Measurements from ENCODE around the gene RALGAPA2. TPM values are rescaled to one million over a fixed set of nuclear protein-coding genes. Genes with fewer than 3 reads are reported as not detected.
A peak's percentile ranks its signal among the peaks of the same experiment; 100 is the strongest.

The RALGAPA2 gene
- total RNA-seq, 2 experiments from 2014 or later, result 21.2 to 21.9 TPM

GRCh38 chr20:20733943-20734342, 21.5 kb upstream of the RALGAPA2 start:
- ChIA-PET CTCF (no interaction called here), POLR2A (no interaction called here)
- H3K36me3 ChIP-seq (ENCODE audit: insufficient read depth, low read length), result no peaks in the 10 kb centered on the region
- H3K27ac ChIP-seq (ENCODE audit: low read depth in 1 of 2, low read length in 2 of 2), result no peak overlapping the region
- Mint-ChIP-seq H3K9me3 (no peaks in the 10 kb centered on the region), H3K27me3 (peaks cover 3% of the 10 kb centered on the region), H3K4me3 (no peak overlapping the region), H3K4me1 (ENCODE audit: low read depth) (peaks cover 18% of the 10 kb centered on the region), H3K36me3 (ENCODE audit: low read depth) (no peaks in the 10 kb centered on the region), H3K27ac (peak overlapping the region; percentile 7)
- H3K9me3 ChIP-seq (ENCODE audit: control insufficient read depth in 1 of 2, insufficient read depth in 1 of 2, low read length in 2 of 2), result no peaks in the 10 kb centered on the region
- intact Hi-C loops (cut with DNase I, micrococcal nuclease), result no loop called here
- DNase-seq (peak in 2 of 14 experiments; percentile 22 to 26), ATAC-seq (ENCODE audit: poor library complexity) (no peak)
- H3K4me1 ChIP-seq (ENCODE audit: insufficient read depth, low read length), result peaks cover 4% of the 10 kb centered on the region
- H3K4me3 ChIP-seq (ENCODE audit: low read length), result no peak overlapping the region
- peaks cover 0 to 6% of the 10 kb centered on the region in 2 experiments for H3K27me3 ChIP-seq (ENCODE audit: control insufficient read depth in 1 of 2, insufficient read depth in 2 of 2, low read length in 2 of 2)
- no peak for TF ChIP-seq CTCF (IDR thresholded peaks at IDR 0.05)

GRCh38 chr20:20732641-20733040, 20.2 kb upstream of the RALGAPA2 start:
- H3K27ac Mint-ChIP-seq, result no peak overlapping the region
- ATAC-seq (ENCODE audit: poor library complexity), result no peak
- intact Hi-C loops (cut with DNase I, micrococcal nuclease), result no loop called here
- CTCF ChIA-PET, result no interaction called here
- peaks cover 3% of the 10 kb centered on the region for H3K27me3 Mint-ChIP-seq
- H3K9me3 Mint-ChIP-seq, result no peaks in the 10 kb centered on the region
- no peak for DNase-seq
- H3K4me1 Mint-ChIP-seq (ENCODE audit: low read depth), result peaks cover 18% of the 10 kb centered on the region
- H3K4me1 ChIP-seq (ENCODE audit: insufficient read depth, low read length), result peaks cover 4% of the 10 kb centered on the region
- TF ChIP-seq CTCF (IDR thresholded peaks at IDR 0.05), result no peak
- H3K9me3 ChIP-seq (ENCODE audit: control insufficient read depth in 1 of 2, insufficient read depth in 1 of 2, low read length in 2 of 2), result no peaks in the 10 kb centered on the region
- no peaks in the 10 kb centered on the region for H3K36me3 ChIP-seq (ENCODE audit: insufficient read depth, low read length)
- H3K27ac ChIP-seq (ENCODE audit: low read depth in 1 of 2, low read length in 2 of 2), result no peak overlapping the region
- H3K4me3 ChIP-seq (ENCODE audit: low read length), result no peak overlapping the region
- POLR2A ChIA-PET, result interaction anchor here (0.7 kb wide), 1 partner anchor 9 kb away, joined by 3 read pairs; no protein-coding TSS in a partner anchor
- no peaks in the 10 kb centered on the region for H3K36me3 Mint-ChIP-seq (ENCODE audit: low read depth)
- H3K27me3 ChIP-seq (ENCODE audit: control insufficient read depth in 1 of 2, insufficient read depth in 2 of 2, low read length in 2 of 2), result peaks cover 0 to 6% of the 10 kb centered on the region in 2 experiments
- no peak overlapping the region for H3K4me3 Mint-ChIP-seq

DNA sequence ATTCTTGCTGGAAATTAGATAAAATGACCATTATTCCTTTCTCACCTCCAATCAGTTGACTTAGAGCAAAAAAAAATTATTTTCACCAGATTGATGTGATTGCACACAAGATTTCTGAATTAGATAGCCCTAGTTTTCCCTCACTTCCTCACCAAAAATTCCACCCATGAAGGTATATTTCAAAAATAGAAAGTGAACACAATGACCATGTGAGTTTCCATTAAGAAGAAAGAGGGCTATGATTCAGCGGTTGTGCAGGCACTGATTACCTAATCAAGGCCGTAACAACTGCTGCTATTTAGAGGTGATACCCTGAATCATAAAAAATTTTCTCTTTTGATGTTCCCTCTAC, 19.5 kb upstream of the RALGAPA2 start:
- Histone ChIP-seq H3K27ac (ENCODE audit: low read depth in 1 of 2, low read length in 2 of 2) (no peak overlapping the region), H3K4me1 (ENCODE audit: insufficient read depth, low read length) (peaks cover 4% of the 10 kb centered on the region), H3K36me3 (ENCODE audit: insufficient read depth, low read length) (no peaks in the 10 kb centered on the region), H3K4me3 (ENCODE audit: low read length) (no peak overlapping the region), H3K27me3 (ENCODE audit: control insufficient read depth in 1 of 2, insufficient read depth in 2 of 2, low read length in 2 of 2) (peaks cover 0 to 6% of the 10 kb centered on the region in 2 experiments), H3K9me3 (ENCODE audit: control insufficient read depth in 1 of 2, insufficient read depth in 1 of 2, low read length in 2 of 2) (no peaks in the 10 kb centered on the region)
- Mint-ChIP-seq H3K27me3 (peaks cover 3% of the 10 kb centered on the region), H3K27ac (no peak overlapping the region), H3K4me3 (no peak overlapping the region), H3K36me3 (ENCODE audit: low read depth) (no peaks in the 10 kb centered on the region), H3K4me1 (ENCODE audit: low read depth) (peaks cover 18% of the 10 kb centered on the region), H3K9me3 (no peaks in the 10 kb centered on the region)
- ChIA-PET POLR2A (interaction anchor here (0.7 kb wide), 1 partner anchor 8 kb away, joined by 3 read pairs; no protein-coding TSS in a partner anchor), CTCF (no interaction called here)
- ATAC-seq (ENCODE audit: poor library complexity) (no peak), DNase-seq (peak in 2 of 14 experiments; percentile 38 to 56)
- no peak for TF ChIP-seq CTCF (IDR thresholded peaks at IDR 0.05)
- intact Hi-C loops (cut with DNase I, micrococcal nuclease), result no loop called here

All from CD4-positive, alpha-beta T cell (primary cell).